Breast epithelium (tissue), 3 donors: ENCODE data around the gene OTOF.

Experiments used
- POLR2A ChIP-seq: fragments of 450-650 bp; IDR thresholded peaks from one replicate; pipeline ENCODE4 v1.6.1; 2016; ENCODE audit warnings: antibody characterized with exemption, mild to moderate bottlenecking, moderate library complexity
- POLR2AphosphoS5 ChIP-seq, 3 donors: sonication (generic); formaldehyde crosslinking; IDR thresholded peaks; one replicate each; pipeline ENCODE4 v1.6.1; 2017; ENCODE audit warnings: antibody characterized with exemption in 3 of 3
- TF ChIP-seq, protein P1 (sequence below), 3 donors: fragments of 450-650 bp; IDR thresholded peaks; one replicate each; pipeline ENCODE4 v1.5.1; 2016 to 2017; ENCODE audit warnings: antibody characterized with exemption in 3 of 3, mild to moderate bottlenecking in 3 of 3, moderate library complexity in 3 of 3

DNA sequence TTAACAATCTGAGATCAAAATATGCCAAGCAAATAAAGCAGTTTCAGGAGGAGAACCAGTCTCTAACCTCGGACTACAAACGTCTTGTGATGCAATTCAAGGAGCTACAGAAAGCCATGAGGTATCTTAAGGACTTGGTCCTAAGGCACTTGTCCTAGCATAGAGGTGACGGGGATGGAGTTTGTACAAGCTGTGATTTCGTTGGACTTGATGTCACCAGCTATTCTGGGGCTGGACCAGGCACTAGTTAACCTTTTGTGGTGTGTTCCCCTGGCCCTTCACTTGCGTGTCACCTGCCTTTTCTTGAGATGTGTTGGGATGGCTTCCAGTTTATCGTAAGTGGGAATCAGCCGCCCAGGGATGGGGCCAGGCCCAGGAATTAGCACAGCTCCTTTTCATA is 33.7 kb downstream of the OTOF start:
- TF ChIP-seq, protein P1, sequence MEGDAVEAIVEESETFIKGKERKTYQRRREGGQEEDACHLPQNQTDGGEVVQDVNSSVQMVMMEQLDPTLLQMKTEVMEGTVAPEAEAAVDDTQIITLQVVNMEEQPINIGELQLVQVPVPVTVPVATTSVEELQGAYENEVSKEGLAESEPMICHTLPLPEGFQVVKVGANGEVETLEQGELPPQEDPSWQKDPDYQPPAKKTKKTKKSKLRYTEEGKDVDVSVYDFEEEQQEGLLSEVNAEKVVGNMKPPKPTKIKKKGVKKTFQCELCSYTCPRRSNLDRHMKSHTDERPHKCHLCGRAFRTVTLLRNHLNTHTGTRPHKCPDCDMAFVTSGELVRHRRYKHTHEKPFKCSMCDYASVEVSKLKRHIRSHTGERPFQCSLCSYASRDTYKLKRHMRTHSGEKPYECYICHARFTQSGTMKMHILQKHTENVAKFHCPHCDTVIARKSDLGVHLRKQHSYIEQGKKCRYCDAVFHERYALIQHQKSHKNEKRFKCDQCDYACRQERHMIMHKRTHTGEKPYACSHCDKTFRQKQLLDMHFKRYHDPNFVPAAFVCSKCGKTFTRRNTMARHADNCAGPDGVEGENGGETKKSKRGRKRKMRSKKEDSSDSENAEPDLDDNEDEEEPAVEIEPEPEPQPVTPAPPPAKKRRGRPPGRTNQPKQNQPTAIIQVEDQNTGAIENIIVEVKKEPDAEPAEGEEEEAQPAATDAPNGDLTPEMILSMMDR (IDR thresholded peaks at IDR 0.05) = no peak
- TF ChIP-seq POLR2A (no peak), POLR2AphosphoS5 (IDR thresholded peaks at IDR 0.05) (no peak)
